GM12878 (cell line): ENCODE measurements around the gene NDST3. TPM values are rescaled to one million over a fixed set of nuclear protein-coding genes. Genes with fewer than 3 reads are reported as not detected.

ENCODE experiments used
- ATAC-seq: fragments of 200-7000 bp; cut with Tn5 transposase; 3 replicates; pipeline ENCODE4 v1.9.1; 2020; ENCODE audit warnings: mild to moderate bottlenecking, moderate library complexity
- BruUV-seq: library from RNA; stranded (reverse); fragments of 400-500 nt; replicated peaks from 2 replicates; lab custom pipeline; 2021; lab: Mats Ljungman, UMichigan
- CTCF ChIA-PET: fragments of 300-600 bp; sonication (Branson Sonifier 250); formaldehyde crosslinking; extraction: SDS; loops from one replicate; lab custom pipeline; 2021; ENCODE audit warnings: inconsistent platforms; lab: Yijun Ruan, JAX
- POLR2A ChIA-PET: fragments of 350-600 bp; formaldehyde crosslinking; extraction: SDS; loops from one replicate; lab custom pipeline; 2021; ENCODE audit warnings: inconsistent platforms; lab: Charles Lee
- RAD21 ChIA-PET: fragments of 300-600 bp; sonication (Branson Sonifier 250); formaldehyde crosslinking; loops from one replicate; lab custom pipeline; 2023; ENCODE audit warnings: antibody characterized with exemption; ENCODE audit not compliant: unreplicated experiment; lab: Charles Lee
- SMC1A ChIA-PET: fragments of 300-600 bp; sonication (Branson Sonifier 250); formaldehyde crosslinking; loops from one replicate; lab custom pipeline; 2023; ENCODE audit not compliant: unreplicated experiment, uncharacterized antibody; lab: Charles Lee
- DNase-seq: peaks from one replicate; pipeline ENCODE4 v3.0.0-alpha.2; 2011; ENCODE audit warnings: low read depth, low spot score
- FAIRE-seq: peaks from 3 replicates; lab custom pipeline; 2011; peaks lifted over from hg19 to GRCh38; lab: Jason Lieb, UNC
- H2AFZ ChIP-seq: 2 replicates; pipeline ENCODE4 v1.6.0; 2011; ENCODE audit warnings: low read depth, low read length, control low read depth; ENCODE audit not compliant: control insufficient read depth
- H3K27ac ChIP-seq: 2 replicates; pipeline ENCODE4 v1.5.1; 2011; ENCODE audit warnings: control low read depth; ENCODE audit not compliant: control insufficient read depth, insufficient read depth
- H3K27me3 ChIP-seq, 2 experiments: replicated peaks in 1 of 2; 2 replicates each; pipeline versions ENCODE4 v1.6.0 to v1.6.1; 2011; ENCODE audit warnings: low read length in 1 of 2; ENCODE audit not compliant: control insufficient read depth in 2 of 2, insufficient read depth in 2 of 2
- H3K36me3 ChIP-seq, 2 experiments: 2 replicates each; pipeline ENCODE4 v1.5.1; 2011; ENCODE audit warnings: low read length in 1 of 2; ENCODE audit not compliant: control insufficient read depth in 2 of 2, insufficient read depth in 2 of 2
- H3K4me1 ChIP-seq: 2 replicates; pipeline ENCODE4 v1.6.1; 2011; ENCODE audit warnings: mild to moderate bottlenecking, low read length, moderate library complexity, mixed read lengths; ENCODE audit not compliant: control insufficient read depth, insufficient read depth
- H3K4me2 ChIP-seq: 2 replicates; pipeline ENCODE4 v1.6.0; 2011; ENCODE audit warnings: control low read depth; ENCODE audit not compliant: control insufficient read depth, insufficient read depth
- H3K4me3 ChIP-seq: fragments of 200-600 bp; sonication (generic); 2 replicates; pipeline ENCODE4 v1.5.1; 2016
- H3K79me2 ChIP-seq: 2 replicates; pipeline ENCODE4 v1.6.0; 2011; ENCODE audit warnings: low read length; ENCODE audit not compliant: control insufficient read depth, insufficient read depth
- H3K9ac ChIP-seq: 2 replicates; pipeline ENCODE4 v1.8.0; 2011; ENCODE audit warnings: low read length, control low read depth, mixed read lengths; ENCODE audit not compliant: control insufficient read depth, insufficient read depth
- H3K9me3 ChIP-seq: replicated peaks from 3 replicates; pipeline ENCODE4 v1.5.1; 2011; ENCODE audit warnings: mild to moderate bottlenecking, low read length; ENCODE audit not compliant: control insufficient read depth, insufficient read depth
- H4K20me1 ChIP-seq: 2 replicates; pipeline ENCODE4 v1.6.0; 2011; ENCODE audit not compliant: control insufficient read depth, insufficient read depth
- EGR1 ChIP-seq, 2 experiments: IDR thresholded peaks; 1 replicate in 1 of 2; 2 replicates in 1 of 2; pipeline ENCODE4 v1.6.1; 2011 to 2012; ENCODE audit warnings: low read depth in 2 of 2, low read length in 2 of 2, borderline replicate concordance in 1 of 2, mild to moderate bottlenecking in 1 of 2, moderate library complexity in 1 of 2
- ESRRA ChIP-seq: IDR thresholded peaks from 2 replicates; pipeline ENCODE4 v1.6.1; 2012; ENCODE audit warnings: mild to moderate bottlenecking, low read length, improper control_type of control experiment
- EZH2 ChIP-seq: IDR thresholded peaks from 2 replicates; pipeline ENCODE4 v1.6.1; 2012; ENCODE audit warnings: low read depth, mild to moderate bottlenecking, control low read depth, inconsistent platforms, low read length, borderline replicate concordance; ENCODE audit not compliant: control insufficient read depth
- HSF1 ChIP-seq: fragments of 150-350 bp; IDR thresholded peaks from 2 replicates; pipeline ENCODE4 v1.6.1; 2014; ENCODE audit warnings: mild to moderate bottlenecking, low read depth, low read length
- NBN ChIP-seq: fragments of 450-650 bp; IDR thresholded peaks from 2 replicates; pipeline ENCODE4 v1.6.1; 2016
- NKRF ChIP-seq: fragments of 450-650 bp; conservative IDR thresholded peaks from 2 replicates; pipeline ENCODE4 v1.6.1; 2017; ENCODE audit warnings: mild to moderate bottlenecking, moderate library complexity
- STAT3 ChIP-seq: IDR thresholded peaks from 2 replicates; pipeline ENCODE4 v1.6.1; 2011; ENCODE audit warnings: low read depth, low read length, improper control_type of control experiment
- ZNF207 ChIP-seq: fragments of 450-650 bp; IDR thresholded peaks from 2 replicates; pipeline ENCODE4 v1.6.1; 2014; ENCODE audit warnings: antibody characterized with exemption, mild to moderate bottlenecking, borderline replicate concordance
- WGBS: methylation state at CpG from one replicate; pipeline ENCODE4 v1.1.6; 2016; ENCODE audit warnings: low lambda C conversion rate; ENCODE audit not compliant: insufficient replicate concordance, insufficient coverage; ENCODE audit errors: missing lambda C conversion rate; 5-methylcytosine and 5-hydroxymethylcytosine counted together
- in situ Hi-C: fragments of 300-500 bp; cut with MboI; formaldehyde crosslinking; loops from 9 replicates; pipeline ENCODE4 v1.14.3; 2018; ENCODE audit warnings: mixed read lengths
- intact Hi-C: fragments of 100-400 bp; cut with micrococcal nuclease; formaldehyde crosslinking; loops from one replicate; pipeline ENCODE4 v1.14.2; 2022; ENCODE audit not compliant: unreplicated experiment
- polyA plus RNA-seq, 11 experiments: library from polyadenylated mRNA; depleted of rRNA in 4 of 11; unstranded in 6 of 11; stranded (reverse) in 5 of 11; fragments of >200 nt; fragmentation: Nextera tagmentation in 4 of 11; fragmentation: Illumina TruSeq in 1 of 11; extraction: Ambion mirVana in 4 of 11; extraction: Trizol in 1 of 11; gene quantifications; 1 replicate in 1 of 11; 2 replicates in 10 of 11; pipeline versions ENCODE4 v1.2.1 to v1.2.3, GENCODE V29; 2011 to 2016; ENCODE audit warnings: inconsistent platforms in 2 of 11, missing spikeins in 2 of 11, low read depth in 1 of 11
- total RNA-seq, 4 experiments: library from RNA; depleted of rRNA in 3 of 4; stranded (reverse); fragments of >200 nt in 3 of 4; fragmentation: Illumina TruSeq in 1 of 4; extraction: Trizol in 1 of 4; gene quantifications; 2 replicates each; pipeline versions ENCODE4 v1.2.1 to v1.2.3, GENCODE V29; 2013 to 2021
- TF ChIP-seq, protein P1 (sequence below): fragments of 450-650 bp; IDR thresholded peaks from 2 replicates; pipeline ENCODE4 v1.6.1; 2017; ENCODE audit warnings: low read depth, mild to moderate bottlenecking, moderate library complexity
- TF ChIP-seq, protein P2 (sequence below): IDR thresholded peaks from 2 replicates; pipeline ENCODE4 v1.6.1; 2012; ENCODE audit warnings: low read depth, low read length, improper control_type of control experiment

NDST3 gene
- total and polyA plus RNA-seq, 10 of the 15 experiments (the other 5 are each of a cell fraction or from before 2014, with no cell fraction given): 0.03 TPM; not detected in 8

DNA sequence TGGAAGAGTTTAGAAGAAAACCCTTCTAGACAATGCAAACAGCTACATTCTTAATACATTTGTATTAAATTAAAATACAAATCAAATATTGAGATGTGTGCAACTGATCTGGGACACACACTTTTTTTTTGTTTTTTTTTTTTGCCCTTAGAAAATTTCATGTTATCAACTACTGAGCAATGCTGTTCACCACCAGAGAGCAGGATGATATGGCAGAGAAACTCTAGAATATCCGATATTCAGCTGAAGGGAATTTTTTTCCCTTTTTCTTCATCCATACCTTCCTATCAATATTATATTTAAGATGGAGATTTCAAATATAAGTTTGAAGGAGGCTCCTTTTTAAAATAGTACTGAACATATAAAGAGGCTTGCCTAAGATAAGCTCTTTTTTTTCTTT lies 1.0 kb downstream of the NDST3 start (continued):
- TF ChIP-seq, protein P1, sequence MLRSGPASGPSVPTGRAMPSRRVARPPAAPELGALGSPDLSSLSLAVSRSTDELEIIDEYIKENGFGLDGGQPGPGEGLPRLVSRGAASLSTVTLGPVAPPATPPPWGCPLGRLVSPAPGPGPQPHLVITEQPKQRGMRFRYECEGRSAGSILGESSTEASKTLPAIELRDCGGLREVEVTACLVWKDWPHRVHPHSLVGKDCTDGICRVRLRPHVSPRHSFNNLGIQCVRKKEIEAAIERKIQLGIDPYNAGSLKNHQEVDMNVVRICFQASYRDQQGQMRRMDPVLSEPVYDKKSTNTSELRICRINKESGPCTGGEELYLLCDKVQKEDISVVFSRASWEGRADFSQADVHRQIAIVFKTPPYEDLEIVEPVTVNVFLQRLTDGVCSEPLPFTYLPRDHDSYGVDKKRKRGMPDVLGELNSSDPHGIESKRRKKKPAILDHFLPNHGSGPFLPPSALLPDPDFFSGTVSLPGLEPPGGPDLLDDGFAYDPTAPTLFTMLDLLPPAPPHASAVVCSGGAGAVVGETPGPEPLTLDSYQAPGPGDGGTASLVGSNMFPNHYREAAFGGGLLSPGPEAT: no peak

DNA sequence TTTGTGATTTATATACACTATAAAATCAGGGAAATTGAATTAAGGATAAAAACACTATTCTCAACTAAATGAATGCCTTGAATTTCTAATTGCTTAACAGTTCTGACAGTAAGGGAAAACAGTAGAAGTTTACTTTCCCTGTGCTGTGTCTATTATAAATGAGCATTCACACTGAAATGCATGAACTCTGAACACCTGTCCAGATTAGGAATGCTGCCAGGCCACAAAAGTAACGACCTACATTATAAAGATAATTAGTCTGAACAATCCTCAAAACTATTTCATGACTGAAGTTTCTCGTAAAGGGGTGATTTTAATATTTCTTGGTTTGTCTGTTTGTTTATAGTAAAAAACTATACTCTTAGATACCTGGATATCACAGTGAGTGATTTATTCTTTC lies 2.0 kb downstream of the NDST3 start:
- no peak for TF ChIP-seq NBN
- POLR2A ChIA-PET: no interaction called here
- Histone ChIP-seq H2AFZ (no peak overlapping the region), H3K4me2 (no peak overlapping the region), H3K36me3 (no peaks in the 10 kb centered on the region), H3K27ac (no peak overlapping the region), H4K20me1 (no peaks in the 10 kb centered on the region), H3K4me1 (no peaks in the 10 kb centered on the region), H3K4me3 (no peak overlapping the region), H3K27me3 (peaks cover 0 to 3% of the 10 kb centered on the region in 2 experiments; a peak in 2 of 4 replicates), H3K9ac (no peak overlapping the region), H3K9me3 (no peaks in the 10 kb centered on the region), H3K79me2 (no peaks in the 10 kb centered on the region)
- FAIRE-seq (no peak), ATAC-seq (no peak), DNase-seq (no peak)
- SMC1A ChIA-PET: interaction anchor here (1.0 kb wide), 1 partner anchor 153 kb away, joined by 3 read pairs; no protein-coding TSS in a partner anchor
- intact Hi-C loops: no loop called here
- RAD21 ChIA-PET: no interaction called here
- CTCF ChIA-PET: interaction anchor here (0.9 kb wide), 1 partner anchor 24 kb away, joined by 4 read pairs; no protein-coding TSS in a partner anchor
- 5% methylated on average over 2 of the region's 2 CpGs for WGBS
- in situ Hi-C loops: no loop called here
- BruUV-seq: no TSS peak

- WGBS: 38% methylated on average over 1 of the region's 1 CpG
- POLR2A ChIA-PET: no interaction called here
- TF ChIP-seq HSF1 (no peak), ESRRA (no peak), EZH2 (no peak), EGR1 (IDR thresholded peaks at IDR 0.05; ENCODE audit: borderline replicate concordance in 1 of 2, low read depth in 2 of 2, low read length in 2 of 2) (no peak), ZNF207 (no peak), NKRF (no peak), STAT3 (no peak)
- TF ChIP-seq, protein P2, sequence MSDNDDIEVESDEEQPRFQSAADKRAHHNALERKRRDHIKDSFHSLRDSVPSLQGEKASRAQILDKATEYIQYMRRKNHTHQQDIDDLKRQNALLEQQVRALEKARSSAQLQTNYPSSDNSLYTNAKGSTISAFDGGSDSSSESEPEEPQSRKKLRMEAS: no peak
Measured at GRCh38 chr4:118037955-118038354, 3.7 kb downstream of the NDST3 start.

More at GRCh38 chr4:118037955-118038354, 3.7 kb downstream of the NDST3 start:
- H2AFZ ChIP-seq: no peak overlapping the region
- H3K36me3 ChIP-seq: no peaks in the 10 kb centered on the region
- H3K27me3 ChIP-seq: peaks cover 0 to 1% of the 10 kb centered on the region in 2 experiments; a peak in 2 of 4 replicates
- H4K20me1 ChIP-seq: no peaks in the 10 kb centered on the region
- intact Hi-C loops: no loop called here
- no peak overlapping the region for H3K9ac ChIP-seq
- no peaks in the 10 kb centered on the region for H3K9me3 ChIP-seq
- BruUV-seq: no TSS peak
- no peaks in the 10 kb centered on the region for H3K79me2 ChIP-seq
- ChIA-PET RAD21 (no interaction called here), CTCF (no interaction called here), SMC1A (interaction anchor here (1.1 kb wide), 1 partner anchor 12 kb away, joined by 3 read pairs; no protein-coding TSS in a partner anchor)
- H3K4me2 ChIP-seq: no peak overlapping the region
- DNase-seq (no peak), ATAC-seq (no peak), FAIRE-seq (no peak)
- in situ Hi-C loops: no loop called here
- H3K27ac ChIP-seq: no peak overlapping the region
- no peak overlapping the region for H3K4me3 ChIP-seq
- H3K4me1 ChIP-seq: no peaks in the 10 kb centered on the region
